ENCODE data around the gene UMOD. TPM values are rescaled to one million over a fixed set of nuclear protein-coding genes. Genes with fewer than 3 reads are reported as not detected.

UMOD gene
- total RNA-seq, 4 donors from 2014 or later = not detected

GRCh38 chr16:20339744-20340143 lies 12.8 kb downstream of the UMOD start:
- TF ChIP-seq POLR2A (IDR thresholded peaks at IDR 0.05) = no peak
- no peak for TF ChIP-seq CTCF (IDR thresholded peaks at IDR 0.05)
- intact Hi-C loops (cut with DNase I; ENCODE audit: low total_unique reads) = no loop called here
- H3K36me3 ChIP-seq = no peaks in the 10 kb centered on the region

DNA sequence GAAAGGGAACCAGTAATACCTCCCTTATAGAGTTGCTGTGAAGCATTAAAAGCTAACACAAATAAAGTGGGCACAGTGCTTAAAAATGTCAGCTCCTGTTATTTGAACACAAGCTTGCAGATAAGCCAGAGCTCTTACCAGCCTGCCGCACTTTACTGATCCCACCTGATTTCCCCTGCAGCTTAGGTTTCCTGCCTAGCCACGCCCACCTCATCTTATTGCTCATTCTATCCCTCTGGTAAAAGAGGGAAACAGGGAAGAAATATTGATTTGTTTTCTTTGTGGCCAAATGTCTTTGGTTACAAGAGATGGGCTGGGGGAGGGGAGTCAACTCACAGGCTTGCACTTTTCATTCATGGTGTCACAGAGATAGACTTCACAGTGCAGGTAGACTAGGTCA lies 15.6 kb downstream of the UMOD start:
- no peaks in the 10 kb centered on the region for H3K36me3 ChIP-seq
- DNase-seq = no peak
- no peak overlapping the region for H3K4me3 ChIP-seq
- no peaks in the 10 kb centered on the region for H3K9me3 ChIP-seq
- TF ChIP-seq CTCF (IDR thresholded peaks at IDR 0.05) (no peak), POLR2A (IDR thresholded peaks at IDR 0.05) (no peak)
- H3K4me1 ChIP-seq = no peaks in the 10 kb centered on the region
- no peak overlapping the region for H3K27ac ChIP-seq
- intact Hi-C loops (cut with DNase I; ENCODE audit: low total_unique reads) = no loop called here
- H3K27me3 ChIP-seq = no peaks in the 10 kb centered on the region

More at GRCh38 chr16:20339744-20340143, 12.8 kb downstream of the UMOD start:
- Histone ChIP-seq H3K27ac (no peak overlapping the region), H3K4me1 (no peaks in the 10 kb centered on the region), H3K27me3 (no peaks in the 10 kb centered on the region), H3K4me3 (no peak overlapping the region), H3K9me3 (no peaks in the 10 kb centered on the region)
- DNase-seq = no peak

DNA sequence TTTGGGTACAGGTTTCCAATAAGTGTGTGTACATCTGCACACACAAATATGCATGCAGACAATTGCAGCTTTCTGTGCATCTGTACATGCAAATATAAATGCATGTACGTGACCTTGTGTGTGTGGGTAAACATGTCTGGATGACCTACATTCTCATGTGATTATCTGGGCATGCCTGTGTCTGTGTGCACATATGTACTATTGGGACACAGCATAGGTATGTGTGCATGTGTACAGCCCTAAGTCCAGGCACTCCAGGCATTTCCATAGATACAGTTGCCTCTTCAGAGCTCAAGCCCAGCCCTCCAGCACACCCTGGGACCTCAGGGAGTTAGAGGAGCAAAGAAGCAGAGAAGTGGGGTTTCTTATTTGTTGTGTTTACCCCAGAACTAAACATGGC lies 18.1 kb downstream of the UMOD start:
- Histone ChIP-seq H3K27ac (no peak overlapping the region), H3K27me3 (no peaks in the 10 kb centered on the region), H3K9me3 (no peaks in the 10 kb centered on the region), H3K4me3 (no peak overlapping the region), H3K36me3 (no peaks in the 10 kb centered on the region), H3K4me1 (no peaks in the 10 kb centered on the region)
- intact Hi-C loops (cut with DNase I; ENCODE audit: low total_unique reads) = no loop called here
- DNase-seq = no peak
- TF ChIP-seq POLR2A (IDR thresholded peaks at IDR 0.05) = no peak
- no peak for TF ChIP-seq CTCF (IDR thresholded peaks at IDR 0.05)

GRCh38 chr16:20333120-20333519 lies 19.4 kb downstream of the UMOD start:
- H3K27me3 ChIP-seq = no peaks in the 10 kb centered on the region
- no peaks in the 10 kb centered on the region for H3K36me3 ChIP-seq
- TF ChIP-seq CTCF (IDR thresholded peaks at IDR 0.05) (no peak), POLR2A (IDR thresholded peaks at IDR 0.05) (no peak)
- DNase-seq = no peak
- no peaks in the 10 kb centered on the region for H3K4me1 ChIP-seq
- intact Hi-C loops (cut with DNase I; ENCODE audit: low total_unique reads) = no loop called here
- no peak overlapping the region for H3K4me3 ChIP-seq
- no peaks in the 10 kb centered on the region for H3K9me3 ChIP-seq
- no peak overlapping the region for H3K27ac ChIP-seq

- H3K27ac ChIP-seq = no peak overlapping the region
- no peaks in the 10 kb centered on the region for H3K9me3 ChIP-seq
- DNase-seq = no peak
- intact Hi-C loops (cut with DNase I; ENCODE audit: low total_unique reads) = no loop called here
- H3K36me3 ChIP-seq = no peaks in the 10 kb centered on the region
- TF ChIP-seq CTCF (IDR thresholded peaks at IDR 0.05) (no peak), POLR2A (IDR thresholded peaks at IDR 0.05) (no peak)
- H3K27me3 ChIP-seq = no peaks in the 10 kb centered on the region
- no peak overlapping the region for H3K4me3 ChIP-seq
- H3K4me1 ChIP-seq = no peaks in the 10 kb centered on the region
These were observed 20.1 kb downstream of the UMOD start for GRCh38 chr16:20332411-20332810.

Measured in uterus (tissue), 4 donors.